ENCODE measurements around the gene SPRR2B.
"Not testable (repeated sequence)": the region's sequence is repeated elsewhere in the genome, so short reads cannot be mapped to it uniquely, and the experiment has no call there.

- TF ChIP-seq POLR2A, POLR2AphosphoS5 (IDR thresholded peaks at IDR 0.05; ENCODE audit: low read depth, low read length): not testable (repeated sequence)
Observed at GRCh38 chr1:153022340-153022739, 49.1 kb downstream of the SPRR2B start.

Measured in GM12892 (cell line).